ENCODE results near the gene SPECC1. TPM values are rescaled to one million over a fixed set of nuclear protein-coding genes. Genes with fewer than 3 reads are reported as not detected.

Gene SPECC1
- total RNA-seq, 1 experiment from 2014 or later, result 128 TPM

DNA sequence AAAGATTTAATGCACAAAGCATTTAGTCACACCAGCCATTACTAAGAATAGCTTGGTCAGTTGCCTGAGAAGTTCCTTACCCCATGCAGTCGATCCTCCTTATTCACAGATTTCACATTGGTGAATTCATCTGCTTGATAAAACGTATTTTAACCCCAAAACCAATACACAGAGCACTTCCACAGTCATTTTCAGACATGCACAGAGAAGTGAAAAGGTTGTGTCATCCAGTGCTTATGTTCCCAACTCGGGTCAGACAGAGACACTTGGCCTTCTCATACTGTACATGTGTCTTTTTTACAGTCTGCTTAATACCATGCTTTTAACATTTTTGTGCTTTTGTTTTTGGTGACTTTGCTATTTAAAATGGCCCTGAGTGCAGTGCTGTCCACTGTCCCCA is 219.7 kb downstream of the SPECC1 start:
- no peak for TF ChIP-seq EZH2 (IDR thresholded peaks at IDR 0.05; ENCODE audit: low read depth)
- TF ChIP-seq, protein P1, sequence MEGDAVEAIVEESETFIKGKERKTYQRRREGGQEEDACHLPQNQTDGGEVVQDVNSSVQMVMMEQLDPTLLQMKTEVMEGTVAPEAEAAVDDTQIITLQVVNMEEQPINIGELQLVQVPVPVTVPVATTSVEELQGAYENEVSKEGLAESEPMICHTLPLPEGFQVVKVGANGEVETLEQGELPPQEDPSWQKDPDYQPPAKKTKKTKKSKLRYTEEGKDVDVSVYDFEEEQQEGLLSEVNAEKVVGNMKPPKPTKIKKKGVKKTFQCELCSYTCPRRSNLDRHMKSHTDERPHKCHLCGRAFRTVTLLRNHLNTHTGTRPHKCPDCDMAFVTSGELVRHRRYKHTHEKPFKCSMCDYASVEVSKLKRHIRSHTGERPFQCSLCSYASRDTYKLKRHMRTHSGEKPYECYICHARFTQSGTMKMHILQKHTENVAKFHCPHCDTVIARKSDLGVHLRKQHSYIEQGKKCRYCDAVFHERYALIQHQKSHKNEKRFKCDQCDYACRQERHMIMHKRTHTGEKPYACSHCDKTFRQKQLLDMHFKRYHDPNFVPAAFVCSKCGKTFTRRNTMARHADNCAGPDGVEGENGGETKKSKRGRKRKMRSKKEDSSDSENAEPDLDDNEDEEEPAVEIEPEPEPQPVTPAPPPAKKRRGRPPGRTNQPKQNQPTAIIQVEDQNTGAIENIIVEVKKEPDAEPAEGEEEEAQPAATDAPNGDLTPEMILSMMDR (conservative IDR thresholded peaks at IDR 0.05), result no peak
- Histone ChIP-seq H3K4me2 (no peak overlapping the region), H3K36me3 (ENCODE audit: low read depth) (peaks cover 11% of the 10 kb centered on the region; the same call in 1 of the 2 replicates), H2AFZ (no peak overlapping the region), H4K20me1 (ENCODE audit: insufficient read depth) (no peaks in the 10 kb centered on the region), H3K27ac (no peak overlapping the region), H3K9me3 (ENCODE audit: insufficient read depth, low read depth) (no peaks in the 10 kb centered on the region), H3K9me2 (ENCODE audit: insufficient read depth) (no peaks in the 10 kb centered on the region), H3K4me3 (no peak overlapping the region), H3K79me2 (ENCODE audit: low read depth) (peaks cover 8% of the 10 kb centered on the region; the same call in 1 of the 2 replicates), H3K4me1 (replicated peaks; ENCODE audit: insufficient read depth) (peaks cover 18% of the 10 kb centered on the region), H3F3A (ENCODE audit: insufficient read depth, low read depth) (peaks cover 4% of the 10 kb centered on the region; the same call in 1 of the 2 replicates), H3K27me3 (ENCODE audit: insufficient read depth, low read depth) (no peaks in the 10 kb centered on the region)
- CTCF ChIA-PET, result interaction anchor here (0.6 kb wide), 1 partner anchor 79 kb away, joined by 5 read pairs; no protein-coding TSS in a partner anchor
- BruUV-seq (replicated peaks), result no TSS peak
- DNase-seq, result no peak
- POLR2A ChIA-PET (ENCODE audit: unreplicated experiment), result no interaction called here
- intact Hi-C loops (cut with micrococcal nuclease; ENCODE audit: unreplicated experiment), result loop anchor here (5.0 to 10.0 kb wide), 2 partner anchors 237 to 616 kb away; no protein-coding TSS in a partner anchor

DNA sequence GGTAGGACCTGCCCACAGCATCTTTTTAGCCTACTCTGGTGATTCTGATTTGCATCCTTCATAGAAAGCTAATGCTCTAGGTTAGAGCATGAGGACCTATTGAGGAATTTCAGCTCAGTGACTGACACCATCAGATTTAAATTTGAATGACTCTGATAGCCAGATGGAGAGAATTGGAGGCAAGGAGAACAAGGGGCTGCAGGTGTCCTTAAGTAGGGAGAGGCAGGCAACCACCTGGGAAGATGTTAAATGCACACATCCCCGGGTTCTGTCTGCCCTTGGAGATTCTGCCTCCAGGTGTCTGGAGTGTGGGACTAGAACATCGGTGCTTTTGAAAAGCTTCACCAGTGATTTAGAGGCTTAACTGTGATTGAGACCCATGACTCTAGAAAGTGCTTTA is 221.8 kb downstream of the SPECC1 start:
- peaks cover 8% of the 10 kb centered on the region; the same call in 1 of the 2 replicates for H3K79me2 ChIP-seq (ENCODE audit: low read depth)
- POLR2A ChIA-PET (ENCODE audit: unreplicated experiment), result no interaction called here
- CTCF ChIA-PET, result no interaction called here
- no peaks in the 10 kb centered on the region for H3K27me3 ChIP-seq (ENCODE audit: insufficient read depth, low read depth)
- intact Hi-C loops (cut with micrococcal nuclease; ENCODE audit: unreplicated experiment), result no loop called here
- no peaks in the 10 kb centered on the region for H3K9me3 ChIP-seq (ENCODE audit: insufficient read depth, low read depth)
- TF ChIP-seq, protein P1 (conservative IDR thresholded peaks at IDR 0.05), result no peak
- TF ChIP-seq EZH2 (IDR thresholded peaks at IDR 0.05; ENCODE audit: low read depth), result no peak
- no peak overlapping the region for H3K4me3 ChIP-seq
- H3K4me1 ChIP-seq (replicated peaks; ENCODE audit: insufficient read depth), result peaks cover 15% of the 10 kb centered on the region
- no peaks in the 10 kb centered on the region for H3K9me2 ChIP-seq (ENCODE audit: insufficient read depth)
- no peak for DNase-seq
- no peak overlapping the region for H2AFZ ChIP-seq
- H4K20me1 ChIP-seq (ENCODE audit: insufficient read depth), result no peaks in the 10 kb centered on the region
- no peak overlapping the region for H3K27ac ChIP-seq
- H3K4me2 ChIP-seq, result no peak overlapping the region
- H3F3A ChIP-seq (ENCODE audit: insufficient read depth, low read depth), result peaks cover 4% of the 10 kb centered on the region; the same call in 1 of the 2 replicates
- peaks cover 14% of the 10 kb centered on the region; the same call in 1 of the 2 replicates for H3K36me3 ChIP-seq (ENCODE audit: low read depth)
- no TSS peak for BruUV-seq (replicated peaks)

DNA sequence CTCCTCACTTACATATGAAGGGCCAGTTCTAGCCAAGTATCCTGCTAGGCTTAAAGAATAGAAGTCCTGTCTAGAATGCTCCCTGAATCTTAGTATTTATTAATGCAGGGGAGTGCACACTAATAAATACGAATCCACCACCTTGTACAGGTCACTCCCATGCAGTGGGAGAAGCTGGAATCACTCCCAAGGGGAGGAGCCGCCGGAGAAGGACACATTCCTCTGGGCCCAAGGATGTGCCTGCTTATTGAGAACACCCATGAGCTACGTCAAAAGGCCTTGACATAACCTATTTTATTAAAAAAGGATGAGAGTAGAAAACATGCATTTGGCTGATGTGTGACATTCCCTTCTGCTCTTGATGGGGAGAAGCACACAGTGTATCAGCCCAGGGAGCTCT is 223.5 kb downstream of the SPECC1 start:
- no TSS peak for BruUV-seq (replicated peaks)
- DNase-seq, result no peak
- ChIA-PET CTCF (no interaction called here), POLR2A (ENCODE audit: unreplicated experiment) (no interaction called here)
- Histone ChIP-seq H4K20me1 (ENCODE audit: insufficient read depth) (no peaks in the 10 kb centered on the region), H3K9me2 (ENCODE audit: insufficient read depth) (no peaks in the 10 kb centered on the region), H3K4me1 (replicated peaks; ENCODE audit: insufficient read depth) (peaks cover 9% of the 10 kb centered on the region), H3K9me3 (ENCODE audit: insufficient read depth, low read depth) (no peaks in the 10 kb centered on the region), H3K27me3 (ENCODE audit: insufficient read depth, low read depth) (no peaks in the 10 kb centered on the region), H3F3A (ENCODE audit: insufficient read depth, low read depth) (peaks cover 4% of the 10 kb centered on the region; the same call in 1 of the 2 replicates), H3K79me2 (ENCODE audit: low read depth) (peaks cover 4% of the 10 kb centered on the region; the same call in 1 of the 2 replicates), H3K4me2 (no peak overlapping the region), H2AFZ (no peak overlapping the region), H3K27ac (no peak overlapping the region), H3K36me3 (ENCODE audit: low read depth) (peaks cover 14% of the 10 kb centered on the region; the same call in 1 of the 2 replicates), H3K4me3 (no peak overlapping the region)
- intact Hi-C loops (cut with micrococcal nuclease; ENCODE audit: unreplicated experiment), result no loop called here
- TF ChIP-seq EZH2 (IDR thresholded peaks at IDR 0.05; ENCODE audit: low read depth), result no peak
- TF ChIP-seq, protein P1 (conservative IDR thresholded peaks at IDR 0.05), result no peak

Data from PC-9 (cell line).